PC-3 (cell line): Measurements from ENCODE around the gene GRAMD2A.

Experiments
- CTCF ChIP-seq: fragments of 300-600 bp; sonication (generic); conservative IDR thresholded peaks from 2 replicates; pipeline ENCODE4 v1.5.1; 2017; ENCODE audit warnings: antibody characterized with exemption, low read depth, mild to moderate bottlenecking, low read length
- EZH2 ChIP-seq: fragments of 300-600 bp; sonication (generic); IDR thresholded peaks from one replicate; pipeline ENCODE4 v1.6.1; 2017; ENCODE audit warnings: antibody characterized with exemption, mild to moderate bottlenecking, low read length; ENCODE audit not compliant: unreplicated experiment
- EZH2phosphoT487 ChIP-seq: fragments of 300-600 bp; sonication (generic); IDR thresholded peaks from 2 replicates; pipeline ENCODE4 v1.6.1; 2018; ENCODE audit warnings: mild to moderate bottlenecking, antibody characterized with exemption, low read length, borderline replicate concordance

DNA sequence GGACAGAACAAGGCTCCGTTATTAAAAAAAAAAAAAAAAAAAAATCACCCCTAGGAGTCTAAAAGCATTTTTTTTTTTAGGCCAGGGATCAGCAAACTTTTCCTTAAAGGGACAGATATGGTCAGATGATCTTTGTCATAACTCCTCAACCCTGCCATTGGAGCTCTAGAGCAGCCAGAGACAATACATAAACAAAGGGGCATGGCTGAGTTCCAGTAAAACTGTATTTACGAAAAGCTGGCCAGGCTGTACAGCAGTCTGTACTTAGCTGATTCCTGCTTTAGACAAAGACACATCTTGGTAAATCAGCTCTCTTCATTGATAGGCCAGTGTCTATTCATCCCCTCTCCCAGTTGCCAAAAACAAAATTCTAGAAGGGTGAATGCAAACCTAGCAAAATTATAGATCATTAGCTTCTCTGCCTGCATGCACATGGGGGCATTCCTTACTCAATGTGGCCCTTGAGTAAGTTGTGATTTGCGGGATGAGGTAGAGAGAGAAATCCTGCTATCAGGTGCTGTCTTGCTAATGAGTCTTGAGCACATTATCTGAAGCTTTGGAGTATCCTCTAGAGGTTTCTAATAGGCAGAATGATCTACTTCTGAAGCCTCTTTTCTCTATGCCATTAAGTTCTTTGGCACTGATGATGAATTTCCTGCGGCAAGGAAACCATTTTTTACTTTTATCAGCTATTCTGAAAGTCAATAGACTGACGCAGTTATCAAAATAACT is 44.2 kb downstream of the GRAMD2A start:
- TF ChIP-seq CTCF = no peak
- no peak for TF ChIP-seq EZH2
- TF ChIP-seq EZH2phosphoT487 = no peak
